Measurements from ENCODE around the gene CERS6.
"Not testable (repeated sequence)": the region's sequence is repeated elsewhere in the genome, so short reads cannot be mapped to it uniquely, and the experiment has no call there.

CERS6 gene

GRCh38 chr2:168662651-168663208 lies 206.7 kb downstream of the CERS6 start:
- DNase-seq (ENCODE audit: low read depth in 2 of 3, low spot score in 1 of 3): no peak

GRCh38 chr2:168663993-168664392 lies 207.9 kb downstream of the CERS6 start:
- no peak for DNase-seq (ENCODE audit: low read depth in 2 of 3, low spot score in 1 of 3)

GRCh38 chr2:168664715-168665114 lies 208.6 kb downstream of the CERS6 start:
- DNase-seq (ENCODE audit: low read depth in 2 of 3, low spot score in 1 of 3): not testable (repeated sequence)

- no peak for DNase-seq (ENCODE audit: low read depth in 2 of 3, low spot score in 1 of 3)
Measured at GRCh38 chr2:168666339-168666738, 210.3 kb downstream of the CERS6 start.

GRCh38 chr2:168667156-168667555 lies 211.1 kb downstream of the CERS6 start:
- no peak for DNase-seq (ENCODE audit: low read depth in 2 of 3, low spot score in 1 of 3)

GRCh38 chr2:168669151-168669550 lies 213.1 kb downstream of the CERS6 start:
- no peak for DNase-seq (ENCODE audit: low read depth in 2 of 3, low spot score in 1 of 3)

GRCh38 chr2:168670478-168670877 lies 214.4 kb downstream of the CERS6 start:
- DNase-seq (ENCODE audit: low read depth in 2 of 3, low spot score in 1 of 3): no peak

- DNase-seq (ENCODE audit: low read depth in 2 of 3, low spot score in 1 of 3): no peak
Measured at GRCh38 chr2:168671932-168672331, 215.9 kb downstream of the CERS6 start.

GRCh38 chr2:168673265-168674189 lies 217.5 kb downstream of the CERS6 start:
- no peak for DNase-seq (ENCODE audit: low read depth in 2 of 3, low spot score in 1 of 3)

GRCh38 chr2:168678153-168678853 lies 222.2 kb downstream of the CERS6 start:
- DNase-seq (ENCODE audit: low read depth in 2 of 3, low spot score in 1 of 3): no peak

GRCh38 chr2:168679081-168679480 lies 223.0 kb downstream of the CERS6 start:
- no peak for DNase-seq (ENCODE audit: low read depth in 2 of 3, low spot score in 1 of 3)

- DNase-seq (ENCODE audit: low read depth in 2 of 3, low spot score in 1 of 3): no peak
Measured at GRCh38 chr2:168679741-168680310, 223.8 kb downstream of the CERS6 start.

GRCh38 chr2:168683996-168684395 lies 227.9 kb downstream of the CERS6 start:
- DNase-seq (ENCODE audit: low read depth in 2 of 3, low spot score in 1 of 3): no peak

- DNase-seq (ENCODE audit: low read depth in 2 of 3, low spot score in 1 of 3): no peak
Measured at GRCh38 chr2:168684921-168685599, 229.0 kb downstream of the CERS6 start.

- DNase-seq (ENCODE audit: low read depth in 2 of 3, low spot score in 1 of 3): no peak
Measured at GRCh38 chr2:168685600-168686451, 229.8 kb downstream of the CERS6 start.

GRCh38 chr2:168686452-168687191 lies 230.6 kb downstream of the CERS6 start:
- no peak for DNase-seq (ENCODE audit: low read depth in 2 of 3, low spot score in 1 of 3)

GRCh38 chr2:168687314-168687713 lies 231.2 kb downstream of the CERS6 start:
- DNase-seq (ENCODE audit: low read depth in 2 of 3, low spot score in 1 of 3): no peak

GRCh38 chr2:168690381-168690885 lies 234.4 kb downstream of the CERS6 start:
- no peak for DNase-seq (ENCODE audit: low read depth in 2 of 3, low spot score in 1 of 3)

- no peak for DNase-seq (ENCODE audit: low read depth in 2 of 3, low spot score in 1 of 3)
Measured at GRCh38 chr2:168691221-168691620, 235.1 kb downstream of the CERS6 start.
